Measurements from ENCODE around the gene TNNT2. TPM values are rescaled to one million over a fixed set of nuclear protein-coding genes. Genes with fewer than 3 reads are reported as not detected.

Gene TNNT2
- total and polyA plus RNA-seq, 2 of the 8 experiments (the other 6 are each of a cell fraction or from before 2014, with no cell fraction given) = 3.1 to 21.0 TPM

- TF ChIP-seq CTCF (IDR thresholded peaks at IDR 0.05; ENCODE audit: control extremely low read depth in 1 of 3, insufficient read depth in 1 of 3, low read depth in 1 of 3, low read length in 3 of 3) (no peak), KDM5A (IDR thresholded peaks at IDR 0.05; ENCODE audit: low read length) (no peak), TEAD4 (IDR thresholded peaks at IDR 0.05; ENCODE audit: low read depth, low read length) (no peak), RFX5 (IDR thresholded peaks at IDR 0.05; ENCODE audit: borderline replicate concordance, low read depth, low read length) (no peak)
Observed at GRCh38 chr1:201422026-201422425, 44.5 kb upstream of the TNNT2 start (continued).

All from H1 (cell line).